PC-3 (cell line): Measurements from ENCODE around the gene ARNT2.

ENCODE experiments used
- CTCF ChIP-seq: fragments of 300-600 bp; sonication (generic); conservative IDR thresholded peaks from 2 replicates; pipeline ENCODE4 v1.5.1; 2017; ENCODE audit warnings: antibody characterized with exemption, low read depth, mild to moderate bottlenecking, low read length
- EZH2 ChIP-seq: fragments of 300-600 bp; sonication (generic); IDR thresholded peaks from one replicate; pipeline ENCODE4 v1.6.1; 2017; ENCODE audit warnings: antibody characterized with exemption, mild to moderate bottlenecking, low read length; ENCODE audit not compliant: unreplicated experiment
- EZH2phosphoT487 ChIP-seq: fragments of 300-600 bp; sonication (generic); IDR thresholded peaks from 2 replicates; pipeline ENCODE4 v1.6.1; 2018; ENCODE audit warnings: mild to moderate bottlenecking, antibody characterized with exemption, low read length, borderline replicate concordance

GRCh38 chr15:80558631-80559319 lies 154.6 kb downstream of the ARNT2 start:
- no peak for TF ChIP-seq CTCF
- no peak for TF ChIP-seq EZH2phosphoT487
- no peak for TF ChIP-seq EZH2
